Epithelial cell of prostate (primary cell): Measurements from ENCODE around the gene ZSWIM6.

Experiments
- DNase-seq: peaks from one replicate; pipeline ENCODE4 v3.0.0-alpha.2; 2011; ENCODE audit warnings: low read depth, low spot score
- H3K27ac ChIP-seq: fragments of 450-650 bp; 2 replicates; pipeline ENCODE4 v1.5.1; 2017; ENCODE audit warnings: mild to moderate bottlenecking

Gene ZSWIM6

DNA sequence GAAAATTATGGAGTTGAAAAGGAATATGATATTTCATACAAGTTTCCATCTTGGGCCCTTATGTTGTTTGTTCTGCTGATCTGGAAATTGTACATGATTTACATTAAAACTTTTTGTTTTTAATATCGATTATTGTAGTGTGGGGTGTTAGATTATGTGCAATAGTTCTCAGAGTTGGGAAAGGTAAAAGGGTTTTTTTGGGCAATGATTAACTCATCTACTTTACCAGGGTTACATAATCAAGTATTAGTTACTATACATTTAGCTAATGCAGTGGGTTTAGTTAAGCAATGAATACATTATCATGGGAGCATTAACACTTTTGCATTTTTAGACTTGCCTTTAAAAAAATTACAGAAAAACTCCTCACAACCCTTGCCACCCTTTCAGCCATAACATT, 134.0 kb downstream of the ZSWIM6 start:
- DNase-seq, result no peak
- H3K27ac ChIP-seq, result no peak overlapping the region

DNA sequence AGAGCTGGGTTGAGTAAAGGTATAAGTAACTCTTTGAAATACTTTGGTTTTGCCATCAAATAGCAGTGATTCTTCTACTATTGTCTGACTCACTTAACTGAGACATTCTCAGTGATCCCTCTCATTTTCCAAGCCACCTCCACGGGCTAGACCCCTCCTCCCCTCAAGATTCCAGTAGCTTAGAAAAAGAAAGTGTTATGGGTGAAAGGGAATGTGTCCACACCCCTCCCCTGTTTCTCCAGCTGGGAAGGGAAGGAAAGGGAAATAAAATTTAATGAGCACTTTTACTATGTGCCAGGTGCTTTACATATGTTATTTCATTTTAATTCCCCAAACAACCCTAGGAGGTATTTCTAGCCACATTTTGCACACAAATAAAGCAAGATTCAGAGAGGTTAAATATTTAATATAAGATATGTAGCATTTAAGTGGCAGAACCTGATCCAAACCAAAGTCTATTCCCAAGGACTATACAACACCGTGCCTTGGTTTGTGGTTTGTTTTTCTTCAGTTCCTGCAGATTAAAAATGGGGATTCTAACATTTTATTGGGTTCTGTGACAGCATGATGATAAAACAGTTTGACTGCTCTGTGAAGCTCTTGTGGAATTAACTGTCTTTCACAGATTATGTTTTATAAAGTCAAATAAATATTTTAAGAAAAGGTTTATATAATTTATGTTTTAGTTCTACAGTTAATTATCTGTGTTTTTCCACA, 135.9 kb downstream of the ZSWIM6 start:
- H3K27ac ChIP-seq, result no peak overlapping the region
- no peak for DNase-seq

DNA sequence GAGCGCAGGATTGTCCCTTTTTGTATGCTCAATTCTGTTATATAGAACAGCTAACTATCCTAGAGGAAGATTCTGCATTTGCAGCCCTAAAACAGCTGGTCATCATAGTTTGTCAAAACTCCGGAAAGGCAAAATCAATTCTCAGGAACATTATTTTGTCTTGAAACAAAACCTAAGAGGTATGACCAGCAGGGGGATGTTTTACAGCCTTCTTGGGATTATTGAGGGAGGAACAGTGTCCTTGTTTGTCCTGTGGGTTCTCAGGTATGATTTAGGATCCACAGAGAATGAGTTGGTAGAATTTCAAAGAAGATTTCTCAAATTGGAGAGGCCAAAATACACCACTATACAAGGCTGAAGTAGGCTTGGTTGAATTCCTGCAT, 136.4 kb downstream of the ZSWIM6 start:
- DNase-seq, result no peak
- no peak overlapping the region for H3K27ac ChIP-seq

DNA sequence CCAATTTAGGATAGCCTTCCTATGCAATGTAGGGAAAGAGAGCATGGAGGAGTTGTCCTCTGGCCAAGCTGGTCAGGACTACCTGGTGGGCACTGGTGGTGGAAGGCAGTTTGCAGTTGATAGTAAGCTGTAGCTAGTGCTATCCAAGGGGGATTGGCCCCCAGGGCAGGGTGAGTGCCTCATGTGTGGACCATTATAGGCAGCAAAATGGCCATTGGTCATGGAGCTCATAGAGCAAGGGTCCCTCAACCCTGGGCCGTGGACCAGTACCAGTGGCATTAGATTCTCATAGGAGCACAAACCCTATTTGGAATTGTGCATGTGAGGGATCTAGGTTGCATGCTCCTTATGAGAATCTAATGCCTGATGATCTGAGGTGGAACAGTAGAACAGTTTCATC, 139.3 kb downstream of the ZSWIM6 start:
- no peak overlapping the region for H3K27ac ChIP-seq
- no peak for DNase-seq

DNA sequence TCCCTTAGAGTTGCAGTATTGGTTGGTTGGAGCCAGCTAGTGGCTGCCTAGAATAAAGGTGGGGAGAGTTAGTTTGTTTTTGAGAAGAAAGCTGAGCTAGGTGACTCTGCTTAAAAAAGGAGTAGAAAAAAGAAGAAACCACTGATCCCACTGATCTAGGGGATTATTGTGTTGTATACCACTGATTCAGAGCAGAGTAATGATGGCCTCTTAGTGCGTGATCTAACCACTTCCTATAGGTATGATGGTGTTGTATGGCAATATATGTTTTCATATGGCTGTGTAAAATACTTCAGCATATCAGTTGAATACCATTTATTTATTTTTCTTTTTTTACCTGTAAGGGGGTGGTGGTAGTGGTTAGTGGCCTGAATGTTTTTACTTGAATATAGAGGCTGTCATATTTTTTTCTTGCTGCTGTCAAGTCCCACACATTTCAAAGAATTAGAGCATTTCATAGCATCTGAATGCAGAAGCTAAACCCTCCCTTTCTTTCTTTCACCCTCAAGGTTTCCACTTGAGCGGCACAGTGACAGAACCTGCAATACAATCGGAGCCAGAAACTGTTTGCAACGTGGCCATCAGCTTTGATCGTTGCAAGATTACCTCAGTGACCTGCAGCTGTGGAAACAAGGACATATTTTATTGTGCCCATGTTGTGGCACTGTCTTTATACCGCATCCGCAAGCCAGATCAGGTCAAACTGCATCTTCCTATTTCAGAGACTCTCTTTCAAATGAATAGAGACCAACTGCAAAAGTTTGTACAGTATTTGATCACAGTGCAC, 140.3 kb downstream of the ZSWIM6 start:
- no peak for DNase-seq
- no peak overlapping the region for H3K27ac ChIP-seq

DNA sequence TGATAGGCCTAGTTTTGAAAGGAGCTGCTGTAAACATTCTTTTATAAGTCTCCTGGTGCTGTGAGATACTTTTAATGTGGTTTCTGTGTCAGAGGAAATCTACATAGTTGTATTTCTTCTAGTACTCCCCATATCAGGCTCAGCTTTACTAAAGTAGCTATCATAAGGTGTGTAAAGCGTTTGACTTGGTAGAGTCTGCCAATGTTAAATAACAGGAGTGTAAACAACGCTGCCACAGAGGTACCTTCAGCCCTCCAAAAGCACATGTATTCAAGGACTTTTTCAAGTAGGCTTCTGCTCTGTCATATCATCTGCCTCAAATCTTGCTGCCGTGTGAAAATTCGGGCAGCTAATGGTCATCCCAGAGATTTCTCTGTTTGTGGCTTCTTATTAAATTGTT, 142.7 kb downstream of the ZSWIM6 start:
- H3K27ac ChIP-seq, result no peak overlapping the region
- DNase-seq, result no peak

DNA sequence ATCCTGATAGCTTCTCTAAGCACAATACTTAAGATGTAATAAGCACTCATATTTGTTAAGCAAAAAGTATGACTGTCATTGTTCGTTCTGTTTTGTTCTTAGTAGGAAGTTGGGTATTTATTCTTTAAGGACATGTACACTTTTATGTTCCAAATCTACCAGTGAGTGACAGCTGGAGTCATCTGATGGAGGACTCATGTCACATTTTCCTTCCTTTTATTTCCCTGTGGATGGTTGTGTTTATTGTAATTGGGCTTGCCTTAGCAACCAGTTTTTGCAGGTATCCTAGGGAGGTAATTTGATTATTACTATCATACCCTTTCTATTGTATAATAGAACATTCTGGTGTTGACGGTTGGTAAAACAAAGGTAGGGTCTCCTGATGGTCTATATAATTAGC, 145.7 kb downstream of the ZSWIM6 start:
- no peak for DNase-seq
- no peak overlapping the region for H3K27ac ChIP-seq

DNA sequence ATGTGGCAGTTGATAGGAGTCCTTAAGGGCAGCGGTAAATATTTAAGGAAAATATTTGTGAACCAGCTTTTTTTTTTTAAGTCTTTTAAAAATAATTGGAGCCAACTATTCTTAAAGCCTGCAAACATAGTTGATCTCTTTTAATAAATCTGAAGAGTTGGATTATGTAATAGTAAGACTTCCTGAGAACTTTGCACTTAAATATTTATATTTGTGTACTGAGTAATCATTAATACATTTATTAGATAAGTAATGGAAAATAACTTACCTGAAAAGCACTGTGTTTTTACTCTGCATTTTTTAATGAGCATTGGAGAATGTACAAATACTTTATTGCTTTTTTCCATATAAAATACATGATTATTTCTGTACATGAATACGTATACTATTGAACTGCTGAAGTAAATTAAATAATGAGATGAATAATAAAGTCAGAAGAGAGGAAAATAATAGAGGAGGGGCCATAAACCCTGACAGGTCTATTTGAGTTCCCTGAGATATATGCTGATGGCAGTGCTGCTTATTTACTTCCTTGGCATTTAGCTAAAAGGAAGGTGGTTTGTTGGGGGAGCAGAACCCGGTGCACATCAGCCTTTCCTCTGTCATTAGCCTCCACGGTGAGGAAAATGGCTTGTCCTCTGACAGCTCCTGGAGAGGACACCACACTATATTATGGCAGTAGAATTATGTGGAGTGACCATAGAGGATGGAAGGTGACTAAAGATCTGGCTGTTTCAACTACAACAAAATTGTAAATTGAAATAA, 148.0 kb downstream of the ZSWIM6 start:
- no peak overlapping the region for H3K27ac ChIP-seq
- DNase-seq, result no peak

DNA sequence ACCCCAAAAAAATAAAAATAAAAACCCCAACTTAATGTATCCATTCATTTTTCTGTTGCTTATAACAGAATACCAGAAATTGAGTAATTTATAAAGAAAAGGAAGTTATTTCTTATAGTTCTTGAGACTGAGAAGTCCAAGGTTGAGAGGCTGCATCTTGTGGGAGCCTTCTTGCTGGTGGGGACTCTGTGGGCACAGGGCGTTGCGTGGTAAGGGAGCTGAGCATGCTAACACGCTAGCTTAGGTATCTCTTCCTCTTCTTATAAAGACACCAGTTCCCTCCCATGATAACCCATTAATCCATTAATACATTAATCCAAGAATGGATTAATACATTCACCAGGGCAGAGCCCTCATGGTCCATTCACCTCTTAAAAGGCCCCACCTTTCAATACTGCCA, 150.9 kb downstream of the ZSWIM6 start:
- DNase-seq, result no peak
- no peak overlapping the region for H3K27ac ChIP-seq

DNA sequence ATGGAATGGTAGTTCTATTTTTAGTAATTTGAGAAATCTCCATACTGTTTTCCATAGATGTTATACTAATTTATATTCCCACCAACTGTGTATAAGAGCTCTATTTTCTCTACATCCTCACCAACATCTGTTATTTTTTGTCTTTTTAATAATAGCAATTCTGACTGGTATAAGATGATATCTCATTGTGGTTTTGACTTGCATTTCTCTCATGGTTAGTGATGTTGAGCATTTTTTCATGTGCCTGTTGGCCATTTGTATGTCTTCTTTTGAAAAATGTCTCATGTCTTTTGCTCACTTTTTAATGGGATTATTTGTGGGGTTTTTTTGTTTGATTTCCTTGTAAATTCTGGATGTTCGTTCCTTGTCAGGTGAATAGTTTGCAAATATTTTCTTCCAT, 154.4 kb downstream of the ZSWIM6 start:
- no peak for DNase-seq
- no peak overlapping the region for H3K27ac ChIP-seq

DNA sequence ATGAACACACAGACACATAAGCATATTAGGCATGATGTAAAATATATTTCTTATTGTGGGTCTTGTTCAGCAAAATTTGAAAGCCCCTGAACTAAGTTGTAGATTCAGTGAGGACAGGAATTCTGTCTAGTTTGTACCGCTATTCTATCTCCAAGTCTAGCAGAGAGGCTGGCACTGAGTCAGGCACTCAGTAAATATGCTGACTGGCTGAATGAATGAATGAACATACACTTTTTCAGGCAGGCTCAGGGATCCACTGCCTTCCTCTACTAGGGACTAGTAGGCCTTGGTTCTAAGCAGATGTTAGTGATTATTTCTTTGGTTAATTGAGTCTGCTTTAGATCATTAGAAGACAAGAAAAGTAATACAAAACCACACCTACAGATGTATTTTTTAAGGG, 157.5 kb downstream of the ZSWIM6 start:
- no peak overlapping the region for H3K27ac ChIP-seq
- no peak for DNase-seq

DNA sequence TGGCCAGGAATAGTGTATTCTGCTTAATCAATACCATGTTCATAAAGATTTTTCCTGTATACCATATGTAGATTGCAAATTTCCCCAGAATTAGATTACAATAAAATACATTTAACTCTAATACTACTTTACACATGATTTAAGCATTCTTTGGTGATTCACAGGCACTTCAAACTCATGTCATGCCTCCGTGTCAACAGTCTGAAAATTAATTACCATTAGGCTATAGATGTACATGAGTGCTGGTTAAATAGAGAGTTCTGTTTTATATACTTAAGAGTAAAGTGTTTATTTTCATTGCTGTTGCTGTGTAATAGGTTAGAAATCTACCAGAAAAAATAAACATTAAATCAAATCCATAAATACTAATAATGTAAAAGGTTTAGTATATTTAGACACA, 159.8 kb downstream of the ZSWIM6 start:
- DNase-seq, result no peak
- H3K27ac ChIP-seq, result no peak overlapping the region

DNA sequence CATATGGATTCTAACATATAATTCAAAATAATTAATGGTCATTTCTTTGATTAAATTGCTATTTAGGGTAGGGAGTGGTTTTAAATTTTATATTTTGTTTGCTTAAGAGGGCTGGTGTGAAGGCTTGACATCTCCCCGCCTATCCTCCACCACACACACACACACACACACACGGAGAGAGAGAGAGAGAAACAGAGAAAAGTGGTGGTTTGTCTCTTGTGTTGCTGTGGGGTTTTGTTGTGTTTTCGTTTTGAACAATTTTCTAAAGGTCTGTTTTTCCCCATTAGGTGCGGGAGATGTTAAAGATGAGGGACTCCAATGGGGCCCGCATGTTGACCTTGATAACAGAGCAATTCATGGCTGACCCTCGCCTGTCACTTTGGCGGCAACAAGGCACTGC, 161.9 kb downstream of the ZSWIM6 start:
- no peak for DNase-seq
- no peak overlapping the region for H3K27ac ChIP-seq

DNA sequence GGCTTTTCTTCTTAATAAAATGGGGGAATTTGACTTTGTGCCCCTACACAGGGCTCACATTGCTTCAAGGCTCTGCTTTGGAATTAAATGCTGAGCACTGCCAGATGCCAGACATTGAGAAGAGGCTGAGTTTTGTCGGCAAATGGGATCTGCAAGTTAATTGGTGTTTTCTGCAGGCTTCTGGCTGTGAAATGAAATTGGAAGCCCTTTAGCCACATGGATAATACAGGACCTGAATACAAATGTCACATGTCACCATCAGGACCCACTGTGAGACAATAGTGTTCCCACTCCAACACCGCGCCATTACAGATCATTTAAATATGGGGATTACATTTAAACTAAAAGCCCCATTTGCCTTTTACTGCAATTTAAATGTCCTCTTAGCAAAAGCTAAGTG, 164.4 kb downstream of the ZSWIM6 start:
- no peak for DNase-seq
- H3K27ac ChIP-seq, result no peak overlapping the region

DNA sequence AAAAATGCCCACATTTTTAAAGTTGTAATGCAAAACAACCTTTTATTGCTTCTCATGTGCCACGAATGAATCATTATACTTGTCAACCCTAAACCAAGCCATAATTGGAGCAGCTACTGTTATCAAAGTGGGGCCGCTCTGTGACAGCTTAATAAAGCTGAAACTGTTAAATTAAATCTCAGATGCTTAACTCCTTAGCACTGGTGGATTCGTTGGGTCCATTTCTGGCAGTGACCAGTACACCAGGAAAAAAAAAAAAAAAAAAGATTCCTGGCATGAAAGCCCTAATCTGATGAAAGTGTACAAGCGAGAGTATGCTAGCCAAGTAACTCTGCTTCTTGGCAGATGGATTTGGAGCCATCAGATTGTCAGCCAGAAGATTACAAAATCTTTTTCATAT, 164.8 kb downstream of the ZSWIM6 start:
- no peak overlapping the region for H3K27ac ChIP-seq
- no peak for DNase-seq

DNA sequence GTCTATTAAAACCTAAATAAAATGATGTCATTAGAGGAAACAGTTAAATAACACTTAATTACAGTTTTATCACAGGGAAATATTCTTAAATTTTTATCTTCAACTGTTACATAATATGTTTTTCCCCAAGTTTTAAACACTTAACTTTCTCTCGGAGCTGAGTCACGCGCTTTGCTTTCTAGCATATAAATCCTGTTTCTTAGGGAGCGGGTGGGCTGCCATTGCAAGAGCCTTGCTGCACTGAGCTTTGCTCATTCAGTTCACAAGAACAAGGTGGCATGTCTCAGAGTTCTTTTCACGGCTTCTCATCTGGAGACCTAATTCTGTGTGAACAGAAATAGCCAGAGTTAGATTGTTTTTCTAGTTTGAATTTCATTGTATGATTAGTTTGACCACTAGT, 166.1 kb downstream of the ZSWIM6 start:
- no peak for DNase-seq
- H3K27ac ChIP-seq, result no peak overlapping the region

DNA sequence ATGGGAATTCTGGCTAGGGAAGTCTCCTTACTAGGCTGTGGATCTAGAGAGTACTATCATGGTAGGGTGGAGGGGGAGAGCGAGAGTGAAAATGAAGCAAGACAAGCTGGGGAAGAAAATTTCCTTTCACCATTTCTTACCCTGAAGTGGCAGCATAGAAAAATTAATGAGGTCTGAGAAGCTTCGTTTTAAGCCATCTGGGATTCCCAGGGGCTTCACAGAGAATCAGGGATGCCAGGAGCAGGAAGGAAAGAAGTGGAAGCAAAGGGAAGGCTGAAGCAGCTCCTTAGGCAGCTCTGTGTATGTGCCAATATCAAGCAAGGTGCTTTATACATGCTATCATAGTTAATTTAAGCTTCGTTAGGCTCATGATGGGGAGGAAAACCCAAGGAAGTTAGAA, 169.9 kb downstream of the ZSWIM6 start:
- DNase-seq, result no peak
- no peak overlapping the region for H3K27ac ChIP-seq

DNA sequence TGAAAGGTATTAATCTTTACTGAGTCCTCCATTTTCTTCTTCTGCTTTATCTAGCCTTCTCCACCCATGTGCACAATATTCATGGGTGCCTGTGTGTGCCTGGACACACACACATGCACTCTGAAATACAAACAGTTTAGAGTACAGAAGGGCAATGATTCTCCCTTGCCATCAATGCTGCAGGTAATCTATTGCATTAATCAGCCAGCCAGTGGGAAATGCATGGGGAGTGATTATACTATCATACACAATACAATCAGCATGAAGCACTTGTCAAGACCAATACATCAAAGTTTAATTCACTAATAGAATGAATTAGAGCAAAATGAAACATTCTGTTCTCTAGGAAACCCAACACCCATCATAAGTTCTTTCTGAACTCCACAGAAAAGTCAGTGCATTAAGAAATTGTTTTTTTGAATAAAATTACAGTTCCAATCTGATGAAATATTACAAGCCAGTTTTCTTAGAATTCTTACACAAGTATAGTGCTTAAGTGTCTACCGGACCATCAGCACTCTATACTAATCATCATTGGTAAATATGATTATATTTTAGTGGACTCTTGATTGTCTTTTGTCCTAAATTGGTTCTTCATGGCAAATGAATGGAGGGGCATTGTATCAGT, 172.2 kb downstream of the ZSWIM6 start:
- H3K27ac ChIP-seq, result no peak overlapping the region
- DNase-seq, result no peak

DNA sequence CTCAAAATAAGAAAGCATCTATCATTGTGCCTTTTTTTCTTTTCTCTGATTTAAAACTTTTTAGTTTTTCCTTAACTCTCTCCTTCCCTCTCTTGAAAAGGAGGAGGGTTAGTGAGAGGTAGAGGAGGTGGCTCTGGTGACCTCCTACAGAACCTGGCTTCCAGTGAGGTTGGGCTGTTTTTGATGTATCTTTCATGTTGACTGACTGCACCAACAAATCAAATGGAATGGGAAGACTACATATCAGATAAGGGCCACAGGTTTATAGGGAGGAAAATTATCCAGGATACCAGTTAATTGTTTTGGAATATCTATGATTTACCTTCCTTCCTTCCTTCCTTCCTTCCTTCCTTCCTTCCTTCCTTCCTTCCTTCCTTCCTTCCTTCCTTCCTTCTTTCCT, 173.2 kb downstream of the ZSWIM6 start:
- no peak overlapping the region for H3K27ac ChIP-seq
- no peak for DNase-seq

DNA sequence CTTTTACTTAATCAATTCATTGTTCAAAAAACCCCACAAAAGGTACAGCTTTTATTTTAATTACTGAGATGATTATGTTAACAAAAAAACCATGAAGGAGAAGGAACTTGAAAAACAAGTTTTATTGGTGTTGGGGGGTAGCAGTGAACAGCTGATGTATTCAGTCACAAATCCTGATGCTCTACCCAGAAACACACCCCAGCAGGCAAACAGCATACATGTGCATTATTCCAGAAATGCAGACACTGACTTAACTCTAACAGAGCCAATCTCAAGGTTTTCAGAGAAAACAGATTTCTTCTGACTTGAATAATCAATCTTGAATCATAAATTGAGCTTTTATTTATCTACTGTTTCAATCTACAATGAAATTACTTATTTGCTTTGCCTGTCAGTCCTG, 175.2 kb downstream of the ZSWIM6 start:
- H3K27ac ChIP-seq, result no peak overlapping the region
- no peak for DNase-seq

DNA sequence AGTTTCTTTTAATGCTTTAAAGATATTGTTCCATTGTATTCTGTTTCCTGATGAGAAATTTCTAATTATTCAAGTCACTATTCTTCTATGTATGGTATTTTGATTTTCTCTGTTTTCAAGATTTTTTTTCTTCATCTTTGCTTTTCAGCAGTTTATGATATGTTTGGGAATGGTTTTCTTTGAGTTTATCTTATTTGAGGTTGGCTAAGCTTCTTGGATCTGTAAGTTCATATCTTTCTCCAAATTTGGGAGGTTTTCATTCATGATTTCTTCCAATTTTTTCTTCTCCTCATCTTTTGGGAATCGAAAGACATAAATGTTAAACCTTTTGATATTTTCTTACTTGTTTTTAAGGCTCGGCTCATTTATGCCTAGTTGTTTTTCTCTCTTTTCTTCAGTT, 184.9 kb downstream of the ZSWIM6 start:
- H3K27ac ChIP-seq, result no peak overlapping the region
- DNase-seq, result no peak
